ENCODE measurements around the gene PRR29.
A peak's percentile ranks its signal among the peaks of the same experiment; 100 is the strongest.

PRR29 gene

DNA sequence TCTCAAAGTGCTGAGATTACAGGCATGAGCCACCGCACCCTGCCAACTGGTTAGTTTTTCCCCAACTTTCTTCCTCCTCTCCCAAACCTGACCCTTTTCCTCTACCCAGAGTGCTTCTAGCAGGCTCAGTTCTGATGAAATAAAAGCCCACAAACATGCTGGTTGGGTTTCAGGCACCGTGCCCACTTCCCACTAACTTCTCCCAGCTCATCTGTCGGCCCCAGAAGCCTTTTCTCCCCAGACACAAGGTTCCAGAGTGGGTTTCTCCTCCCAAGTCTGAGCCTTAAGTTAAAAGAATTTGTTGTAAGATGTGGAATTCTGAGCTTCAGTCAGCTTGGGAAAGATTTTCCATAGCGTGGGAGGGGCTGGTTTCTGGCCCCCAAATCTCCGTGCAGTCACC lies 13.9 kb upstream of the PRR29 start:
- TF ChIP-seq SIN3A (IDR thresholded peaks at IDR 0.05; ENCODE audit: borderline replicate concordance, insufficient read depth, low read length) (no peak), TAF1 (IDR thresholded peaks at IDR 0.05; ENCODE audit: borderline replicate concordance, insufficient read depth, low read length) (no peak), POLR2AphosphoS5 (IDR thresholded peaks at IDR 0.05; ENCODE audit: low read depth, low read length) (no peak), FOXP2 (optimal IDR thresholded peaks at IDR 0.05; ENCODE audit: borderline replicate concordance, extremely low read depth, extremely low read length, insufficient read depth) (no peak)
- TF ChIP-seq, protein P1, sequence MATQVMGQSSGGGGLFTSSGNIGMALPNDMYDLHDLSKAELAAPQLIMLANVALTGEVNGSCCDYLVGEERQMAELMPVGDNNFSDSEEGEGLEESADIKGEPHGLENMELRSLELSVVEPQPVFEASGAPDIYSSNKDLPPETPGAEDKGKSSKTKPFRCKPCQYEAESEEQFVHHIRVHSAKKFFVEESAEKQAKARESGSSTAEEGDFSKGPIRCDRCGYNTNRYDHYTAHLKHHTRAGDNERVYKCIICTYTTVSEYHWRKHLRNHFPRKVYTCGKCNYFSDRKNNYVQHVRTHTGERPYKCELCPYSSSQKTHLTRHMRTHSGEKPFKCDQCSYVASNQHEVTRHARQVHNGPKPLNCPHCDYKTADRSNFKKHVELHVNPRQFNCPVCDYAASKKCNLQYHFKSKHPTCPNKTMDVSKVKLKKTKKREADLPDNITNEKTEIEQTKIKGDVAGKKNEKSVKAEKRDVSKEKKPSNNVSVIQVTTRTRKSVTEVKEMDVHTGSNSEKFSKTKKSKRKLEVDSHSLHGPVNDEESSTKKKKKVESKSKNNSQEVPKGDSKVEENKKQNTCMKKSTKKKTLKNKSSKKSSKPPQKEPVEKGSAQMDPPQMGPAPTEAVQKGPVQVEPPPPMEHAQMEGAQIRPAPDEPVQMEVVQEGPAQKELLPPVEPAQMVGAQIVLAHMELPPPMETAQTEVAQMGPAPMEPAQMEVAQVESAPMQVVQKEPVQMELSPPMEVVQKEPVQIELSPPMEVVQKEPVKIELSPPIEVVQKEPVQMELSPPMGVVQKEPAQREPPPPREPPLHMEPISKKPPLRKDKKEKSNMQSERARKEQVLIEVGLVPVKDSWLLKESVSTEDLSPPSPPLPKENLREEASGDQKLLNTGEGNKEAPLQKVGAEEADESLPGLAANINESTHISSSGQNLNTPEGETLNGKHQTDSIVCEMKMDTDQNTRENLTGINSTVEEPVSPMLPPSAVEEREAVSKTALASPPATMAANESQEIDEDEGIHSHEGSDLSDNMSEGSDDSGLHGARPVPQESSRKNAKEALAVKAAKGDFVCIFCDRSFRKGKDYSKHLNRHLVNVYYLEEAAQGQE (IDR thresholded peaks at IDR 0.05; ENCODE audit: insufficient read depth in 1 of 2, low read depth in 2 of 2, low read length in 2 of 2): no peak

DNA sequence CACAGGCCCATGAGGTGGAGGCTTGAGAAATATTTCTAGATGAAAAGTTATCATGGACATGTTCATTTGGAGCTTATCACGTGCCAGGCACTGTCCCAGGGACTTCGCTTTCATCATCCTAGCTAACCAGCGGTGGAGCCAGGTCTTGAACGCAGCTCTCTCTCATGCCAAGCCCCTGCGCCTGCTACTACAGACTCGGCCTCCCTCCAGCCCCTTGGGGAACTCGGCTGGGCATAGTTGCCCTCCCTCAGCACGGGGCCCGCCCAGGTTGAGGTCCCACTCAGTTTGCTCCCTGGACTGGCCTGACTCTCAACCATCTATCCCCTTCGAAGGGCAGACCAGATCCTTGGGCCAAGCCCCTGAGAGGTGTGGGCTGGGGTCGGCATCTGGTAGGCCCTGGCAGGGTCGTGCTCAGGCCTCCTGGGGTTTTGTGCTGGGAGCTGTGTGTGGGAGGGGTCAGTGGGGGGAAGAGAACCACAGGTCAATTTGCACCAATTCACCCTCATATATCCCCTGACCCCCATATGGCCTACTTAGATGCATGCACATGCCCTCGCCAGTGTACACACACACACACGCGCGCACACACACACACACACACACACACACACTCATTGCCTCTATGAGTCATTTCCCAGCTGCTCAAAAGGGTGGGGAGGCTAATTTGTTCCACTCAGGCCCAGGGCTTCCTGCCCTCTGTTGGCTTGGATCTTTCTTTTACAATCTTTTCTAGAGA lies 13.3 kb upstream of the PRR29 start:
- TF ChIP-seq POLR2AphosphoS5 (IDR thresholded peaks at IDR 0.05; ENCODE audit: low read depth, low read length): no peak
- peak; percentile 60 for TF ChIP-seq FOXP2 (optimal IDR thresholded peaks at IDR 0.05; ENCODE audit: borderline replicate concordance, extremely low read depth, extremely low read length, insufficient read depth)
- no peak for TF ChIP-seq TAF1 (IDR thresholded peaks at IDR 0.05; ENCODE audit: borderline replicate concordance, insufficient read depth, low read length)

DNA sequence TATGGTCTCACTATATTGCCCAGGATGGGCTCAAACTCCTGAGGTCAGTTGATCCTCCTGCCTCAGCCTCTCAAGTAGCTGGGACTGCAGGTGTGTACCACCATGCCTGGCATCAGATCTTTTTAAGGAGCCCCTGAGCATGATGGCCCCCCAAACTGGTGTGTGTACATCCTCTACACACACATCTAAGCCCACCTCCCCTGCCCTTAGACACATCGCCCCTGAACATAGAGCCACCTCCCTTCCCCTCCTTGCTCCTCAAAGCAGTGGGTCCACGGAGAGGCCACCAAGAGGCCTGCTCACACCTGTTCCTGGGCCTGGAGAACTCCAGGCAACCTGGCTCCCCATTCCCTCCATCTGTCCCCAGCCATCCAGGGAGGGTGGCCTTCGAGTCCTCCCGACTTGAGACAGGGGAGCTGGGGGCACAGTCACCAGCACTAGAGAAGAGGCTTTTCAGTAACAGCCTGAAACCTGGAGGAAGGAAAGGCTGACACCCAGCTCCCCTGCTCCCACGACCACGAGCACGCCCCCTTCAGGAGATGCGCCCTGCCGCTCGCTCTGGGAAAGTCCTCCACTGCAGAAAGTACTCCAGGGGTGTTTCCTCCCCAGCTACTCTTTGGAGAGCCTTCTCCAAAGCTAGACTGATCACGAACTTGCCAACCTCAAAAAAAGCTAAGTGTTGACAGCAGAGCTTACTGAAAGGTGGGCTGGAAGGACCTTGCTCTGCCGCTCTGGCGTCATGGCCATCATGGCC lies 12.6 kb upstream of the PRR29 start:
- no peak for TF ChIP-seq SIN3A (IDR thresholded peaks at IDR 0.05; ENCODE audit: borderline replicate concordance, insufficient read depth, low read length)
- TF ChIP-seq, protein P1 (IDR thresholded peaks at IDR 0.05; ENCODE audit: insufficient read depth in 1 of 2, low read depth in 2 of 2, low read length in 2 of 2): no peak
- TF ChIP-seq TAF1 (IDR thresholded peaks at IDR 0.05; ENCODE audit: borderline replicate concordance, insufficient read depth, low read length): no peak
- no peak for TF ChIP-seq FOXP2 (optimal IDR thresholded peaks at IDR 0.05; ENCODE audit: borderline replicate concordance, extremely low read depth, extremely low read length, insufficient read depth)
- no peak for TF ChIP-seq POLR2AphosphoS5 (IDR thresholded peaks at IDR 0.05; ENCODE audit: low read depth, low read length)

DNA sequence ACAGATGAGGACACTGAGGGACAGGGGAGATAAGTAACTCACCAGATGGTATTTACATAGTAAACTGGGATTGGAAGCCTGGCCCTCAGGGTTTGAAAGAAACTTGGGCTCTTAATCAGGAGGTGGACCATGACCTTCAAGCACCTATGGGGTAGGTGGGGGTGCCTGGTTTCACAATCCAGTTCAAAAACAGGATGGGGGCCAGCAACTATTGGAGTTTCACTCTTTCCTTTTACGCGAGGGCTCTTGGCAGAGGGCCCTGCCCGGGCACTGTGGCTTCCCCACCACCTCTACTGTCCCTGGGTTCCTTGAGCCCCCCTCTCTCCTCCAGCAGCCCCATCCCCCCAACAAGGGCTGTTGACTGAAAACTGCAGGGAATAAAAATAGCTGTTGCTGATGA lies 11.3 kb upstream of the PRR29 start:
- TF ChIP-seq, protein P1 (IDR thresholded peaks at IDR 0.05; ENCODE audit: insufficient read depth in 1 of 2, low read depth in 2 of 2, low read length in 2 of 2): no peak
- TF ChIP-seq SIN3A (IDR thresholded peaks at IDR 0.05; ENCODE audit: borderline replicate concordance, insufficient read depth, low read length): no peak
- no peak for TF ChIP-seq TAF1 (IDR thresholded peaks at IDR 0.05; ENCODE audit: borderline replicate concordance, insufficient read depth, low read length)
- TF ChIP-seq FOXP2 (optimal IDR thresholded peaks at IDR 0.05; ENCODE audit: borderline replicate concordance, extremely low read depth, extremely low read length, insufficient read depth): no peak

DNA sequence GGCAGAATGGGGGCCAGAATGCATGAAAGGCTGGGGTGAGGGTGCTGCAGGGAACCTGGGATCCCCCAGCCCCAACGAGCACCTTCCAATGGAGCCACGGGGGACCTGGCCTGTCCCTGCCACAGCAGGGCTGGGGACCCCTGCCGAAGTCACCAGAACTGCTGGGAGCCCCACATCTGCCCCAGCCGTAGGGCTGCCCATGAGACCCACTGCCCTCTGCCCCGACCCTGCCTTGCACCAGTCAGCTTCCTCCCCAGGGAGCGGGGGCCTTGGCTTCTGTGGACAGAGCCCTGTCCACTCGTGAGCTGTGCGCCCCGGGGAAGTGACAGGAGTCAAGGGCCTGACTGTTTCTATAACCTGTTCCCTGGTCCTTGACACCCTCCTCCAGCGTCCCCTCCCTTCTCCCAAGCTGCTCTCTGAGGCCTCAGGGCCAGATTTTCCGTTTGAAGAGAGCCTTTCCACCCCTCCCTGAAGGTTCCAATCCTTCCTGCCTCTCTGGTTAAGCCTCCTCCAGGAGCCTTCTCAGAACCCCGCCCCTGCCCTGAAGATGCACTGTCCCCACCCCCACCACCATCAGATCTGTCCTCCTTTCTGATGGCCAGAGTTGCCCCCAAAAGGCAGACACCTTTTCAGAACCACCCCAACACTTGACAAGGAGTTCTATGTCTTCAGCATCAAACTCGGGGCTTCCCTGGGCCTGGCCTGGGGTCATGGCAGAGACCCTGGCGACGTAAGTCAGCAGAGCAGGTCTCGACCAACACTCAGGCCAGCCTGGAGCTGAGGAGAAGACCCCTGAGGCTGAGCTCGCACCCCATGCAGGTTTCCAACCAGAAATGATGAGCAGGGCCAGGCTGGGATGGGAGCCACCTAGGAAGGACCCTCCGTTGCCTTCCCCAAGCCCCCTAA lies 10.7 kb upstream of the PRR29 start:
- no peak for TF ChIP-seq TAF1 (IDR thresholded peaks at IDR 0.05; ENCODE audit: borderline replicate concordance, insufficient read depth, low read length)
- no peak for TF ChIP-seq SIN3A (IDR thresholded peaks at IDR 0.05; ENCODE audit: borderline replicate concordance, insufficient read depth, low read length)
- no peak for TF ChIP-seq FOXP2 (optimal IDR thresholded peaks at IDR 0.05; ENCODE audit: borderline replicate concordance, extremely low read depth, extremely low read length, insufficient read depth)
- no peak for TF ChIP-seq POLR2AphosphoS5 (IDR thresholded peaks at IDR 0.05; ENCODE audit: low read depth, low read length)
- TF ChIP-seq, protein P1 (IDR thresholded peaks at IDR 0.05; ENCODE audit: insufficient read depth in 1 of 2, low read depth in 2 of 2, low read length in 2 of 2): no peak

Data from PFSK-1 (cell line).